HFF-Myc (cell line): ENCODE measurements around the gene IRGM.
"Not testable (repeated sequence)": the region's sequence is repeated elsewhere in the genome, so short reads cannot be mapped to it uniquely, and the experiment has no call there.

Source experiments
- DNase-seq: peaks from one replicate; pipeline ENCODE4 v3.0.0-alpha.2; 2011; ENCODE audit warnings: low read depth; ENCODE audit errors: extremely low read depth
- H3K4me3 ChIP-seq: replicated peaks from 2 replicates; pipeline ENCODE4 v1.5.1; 2011; ENCODE audit warnings: low read depth, mild to moderate bottlenecking, control low read depth, low read length
- TF ChIP-seq, protein P1 (sequence below): IDR thresholded peaks from 2 replicates; pipeline ENCODE4 v1.5.1; 2012; ENCODE audit warnings: mild to moderate bottlenecking, low read depth, low read length, control low read depth; ENCODE audit errors: missing control alignments

Gene IRGM

DNA sequence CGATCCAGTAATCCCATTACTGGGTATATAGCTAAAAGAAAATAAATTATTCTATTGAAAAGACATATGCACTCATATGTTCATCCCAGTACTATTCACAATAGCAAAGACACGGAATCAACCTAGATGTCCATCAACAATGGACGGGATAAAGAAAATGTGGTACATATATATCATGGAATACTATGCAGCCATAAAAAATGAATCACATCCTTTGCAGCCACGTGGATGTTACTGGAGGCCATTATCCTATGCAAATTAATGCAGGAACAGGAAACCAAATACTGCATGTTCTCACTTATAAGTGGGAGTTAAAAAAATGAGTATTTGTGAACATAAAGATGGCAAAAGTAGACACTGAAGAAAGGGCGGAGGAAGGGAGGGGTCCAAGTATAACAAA is 16.6 kb upstream of the IRGM start:
- H3K4me3 ChIP-seq, result no peak overlapping the region
- DNase-seq, result no peak
- TF ChIP-seq, protein P1, sequence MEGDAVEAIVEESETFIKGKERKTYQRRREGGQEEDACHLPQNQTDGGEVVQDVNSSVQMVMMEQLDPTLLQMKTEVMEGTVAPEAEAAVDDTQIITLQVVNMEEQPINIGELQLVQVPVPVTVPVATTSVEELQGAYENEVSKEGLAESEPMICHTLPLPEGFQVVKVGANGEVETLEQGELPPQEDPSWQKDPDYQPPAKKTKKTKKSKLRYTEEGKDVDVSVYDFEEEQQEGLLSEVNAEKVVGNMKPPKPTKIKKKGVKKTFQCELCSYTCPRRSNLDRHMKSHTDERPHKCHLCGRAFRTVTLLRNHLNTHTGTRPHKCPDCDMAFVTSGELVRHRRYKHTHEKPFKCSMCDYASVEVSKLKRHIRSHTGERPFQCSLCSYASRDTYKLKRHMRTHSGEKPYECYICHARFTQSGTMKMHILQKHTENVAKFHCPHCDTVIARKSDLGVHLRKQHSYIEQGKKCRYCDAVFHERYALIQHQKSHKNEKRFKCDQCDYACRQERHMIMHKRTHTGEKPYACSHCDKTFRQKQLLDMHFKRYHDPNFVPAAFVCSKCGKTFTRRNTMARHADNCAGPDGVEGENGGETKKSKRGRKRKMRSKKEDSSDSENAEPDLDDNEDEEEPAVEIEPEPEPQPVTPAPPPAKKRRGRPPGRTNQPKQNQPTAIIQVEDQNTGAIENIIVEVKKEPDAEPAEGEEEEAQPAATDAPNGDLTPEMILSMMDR, result no peak

DNA sequence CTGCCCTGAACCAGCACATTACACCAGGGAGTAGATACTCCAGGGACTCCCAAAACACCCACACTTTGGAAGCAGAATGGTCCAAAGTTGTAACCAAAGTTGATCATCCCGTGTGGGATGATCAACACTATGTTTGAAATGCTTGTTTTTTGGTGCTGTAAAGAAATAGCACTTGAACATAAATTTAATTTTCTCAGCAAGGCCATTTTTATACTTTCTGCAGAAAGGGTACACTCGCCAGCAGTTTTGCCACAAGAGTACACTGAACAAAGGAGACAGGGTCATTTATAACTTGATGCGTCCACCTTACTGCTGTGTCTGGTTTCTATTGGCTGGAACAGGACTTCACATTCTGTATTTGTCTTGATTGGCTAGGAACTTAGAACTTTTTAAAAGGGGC is 14.5 kb upstream of the IRGM start:
- H3K4me3 ChIP-seq, DNase-seq: not testable (repeated sequence)

DNA sequence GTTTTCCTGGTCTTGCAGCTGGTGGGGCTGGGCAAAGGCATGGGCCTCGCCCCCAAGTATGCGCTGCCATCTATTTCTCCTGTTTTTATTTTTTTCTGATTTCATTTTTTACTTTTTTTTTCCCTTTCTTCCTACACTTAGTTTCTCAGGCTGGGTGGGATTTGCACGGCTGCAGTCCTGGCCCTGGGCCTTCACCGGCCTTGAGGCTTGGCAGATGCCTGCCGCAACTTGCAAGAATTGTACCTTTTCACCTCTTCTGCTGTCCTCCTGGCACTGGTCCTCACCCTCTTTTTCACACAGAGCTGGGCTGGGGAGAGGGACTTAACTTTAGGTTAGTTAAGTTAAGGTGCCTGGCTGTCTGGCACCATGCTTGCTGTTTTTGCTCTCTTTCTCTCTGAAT is 10.3 kb upstream of the IRGM start:
- no peak for DNase-seq
- TF ChIP-seq, protein P1, result no peak
- H3K4me3 ChIP-seq, result no peak overlapping the region

DNA sequence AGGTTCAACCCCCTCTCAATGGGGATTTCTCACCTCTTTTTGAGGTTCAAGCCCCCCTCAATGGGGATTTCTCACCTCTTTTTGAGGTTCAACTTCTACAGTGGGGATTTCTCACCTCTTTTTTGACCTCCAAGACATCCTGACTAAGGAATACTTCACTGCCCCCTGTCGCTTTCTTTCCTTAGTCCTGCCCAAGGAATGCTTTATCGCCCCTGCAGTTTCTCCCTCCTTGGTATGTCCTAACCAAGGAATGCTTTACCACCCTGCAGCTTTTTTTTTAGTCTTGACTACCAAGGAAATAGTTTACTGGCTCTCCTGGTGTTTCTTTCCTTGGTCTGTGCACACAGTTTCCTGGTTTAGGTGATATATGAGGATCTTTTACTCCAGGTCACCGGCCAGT is 9.6 kb upstream of the IRGM start:
- no peak overlapping the region for H3K4me3 ChIP-seq
- TF ChIP-seq, protein P1, result no peak
- no peak for DNase-seq

DNA sequence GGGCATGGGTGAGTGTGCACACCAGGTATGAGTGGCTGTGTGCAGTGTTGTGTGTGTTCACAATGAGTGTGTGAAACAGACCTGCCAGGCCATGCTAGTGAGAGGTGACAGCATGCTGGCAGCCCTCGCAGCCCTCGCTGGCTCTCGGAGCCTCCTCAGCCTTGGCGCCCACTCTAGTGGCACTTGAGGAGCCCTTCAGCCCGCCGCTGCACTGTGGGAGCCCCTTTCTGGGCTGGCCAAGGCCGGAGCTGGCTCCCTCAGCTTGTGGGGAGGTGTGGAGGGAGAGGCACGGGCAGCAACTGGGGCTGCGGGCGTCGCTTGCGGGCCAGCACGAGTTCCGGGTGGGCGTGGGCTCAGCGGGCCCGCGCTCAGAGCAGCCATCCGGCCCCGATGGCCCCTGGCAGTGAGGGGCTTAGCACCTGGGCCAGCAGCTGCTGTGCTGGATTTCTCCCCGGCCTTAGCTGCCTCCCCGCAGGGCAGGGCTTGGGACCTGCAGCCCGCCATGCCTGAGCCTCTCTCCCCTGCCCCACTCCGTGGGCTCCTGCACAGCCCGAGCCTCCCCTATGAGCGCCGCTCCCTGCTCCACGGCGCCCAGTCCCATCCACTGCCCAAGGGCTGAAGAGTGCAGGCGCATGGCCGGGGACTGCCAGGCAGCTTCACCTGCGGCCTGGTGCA is 999 bp upstream of the IRGM start:
- not testable (repeated sequence) for H3K4me3 ChIP-seq, DNase-seq

DNA sequence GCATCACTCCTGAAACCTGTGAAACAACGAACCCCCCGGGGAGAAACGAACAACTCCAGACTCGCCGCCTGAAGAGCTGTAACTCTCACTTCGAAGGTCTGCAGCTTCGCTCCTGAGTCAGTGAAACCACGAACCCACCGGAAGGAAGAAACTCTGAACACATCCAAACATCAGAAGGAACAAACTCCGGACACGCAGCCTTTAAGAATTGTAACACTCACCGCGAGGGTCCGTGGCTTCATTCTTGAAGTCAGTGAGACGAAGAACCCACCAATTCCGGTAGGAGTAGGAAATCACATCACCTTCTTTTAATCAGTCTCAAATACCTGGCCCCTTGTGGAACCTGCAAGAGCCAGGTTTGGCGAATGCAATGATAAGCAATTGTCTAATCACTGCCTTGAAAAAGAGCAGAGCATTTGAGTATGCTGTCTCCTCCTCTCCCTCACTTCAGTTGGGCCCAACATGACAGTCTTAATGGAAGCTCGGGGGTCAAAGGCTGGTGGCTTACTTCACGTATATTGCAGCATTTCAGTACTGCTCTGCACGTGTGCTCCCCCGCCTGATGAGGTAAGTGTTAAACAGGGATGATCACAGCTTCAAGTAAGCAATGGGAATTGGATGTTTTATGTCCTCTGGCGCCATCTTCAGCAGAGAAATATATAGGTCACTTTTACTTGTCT is 473 bp downstream of the IRGM start:
- TF ChIP-seq, protein P1, result peak; percentile 49
- no peak overlapping the region for H3K4me3 ChIP-seq
- DNase-seq, result peak; percentile 84

DNA sequence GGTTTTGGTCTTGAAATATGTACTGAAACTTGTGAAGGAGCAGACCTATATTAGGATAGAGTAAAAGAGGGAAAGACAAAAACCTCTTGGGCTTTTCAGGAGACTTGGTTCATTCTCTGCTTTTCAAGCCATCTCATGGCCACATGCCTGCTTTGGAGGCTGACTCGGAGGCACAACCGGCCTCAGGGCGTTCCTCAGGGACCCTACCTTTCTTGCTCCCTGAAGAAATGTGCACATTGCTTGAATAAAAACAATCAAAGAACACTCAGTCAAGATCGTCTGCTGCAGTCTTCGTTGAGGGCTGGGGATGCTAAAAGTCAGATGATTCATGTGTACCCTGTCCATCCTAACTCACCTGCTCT is 994 bp downstream of the IRGM start:
- no peak overlapping the region for H3K4me3 ChIP-seq
- no peak for DNase-seq
- TF ChIP-seq, protein P1, result no peak

DNA sequence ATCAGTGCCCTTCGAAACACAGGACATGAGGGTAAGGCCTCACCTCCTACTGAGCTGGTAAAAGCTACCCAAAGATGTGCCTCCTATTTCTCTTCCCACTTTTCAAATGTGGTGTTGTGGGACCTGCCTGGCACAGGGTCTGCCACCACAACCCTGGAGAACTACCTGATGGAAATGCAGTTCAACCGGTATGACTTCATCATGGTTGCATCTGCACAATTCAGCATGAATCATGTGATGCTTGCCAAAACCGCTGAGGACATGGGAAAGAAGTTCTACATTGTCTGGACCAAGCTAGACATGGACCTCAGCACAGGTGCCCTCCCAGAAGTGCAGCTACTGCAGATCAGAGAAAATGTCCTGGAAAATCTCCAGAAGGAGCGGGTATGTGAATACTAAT is 1.9 kb downstream of the IRGM start:
- H3K4me3 ChIP-seq, result no peak overlapping the region
- TF ChIP-seq, protein P1, result no peak
- no peak for DNase-seq
